K562 treated with DMSO at 1 percent for 24 hours (cell line): ENCODE measurements around the gene PCDHB13. TPM values are rescaled to one million over a fixed set of nuclear protein-coding genes. Genes with fewer than 3 reads are reported as not detected.

Source experiments
- total RNA-seq: library from RNA; unstranded; fragments of 300-600 nt; gene quantifications from 2 replicates; pipeline ENCODE4 v1.2.3, GENCODE V29; 2022; ENCODE audit warnings: low read depth; ENCODE audit not compliant: insufficient read depth

PCDHB13 gene
- total RNA-seq: 0.16 and 0.22 TPM in 2 replicates

GRCh38 chr5:141213656-141214339, at the start of gene PCDHB13:
PCDHB13 (plus strand) TSS chr5:141213919; CDS start chr5:141214124, 205 bp downstream.

GRCh38 chr5:141172381-141173204, 41.1 kb upstream of the PCDHB13 start, which contains the start of gene PCDHB7:
PCDHB7 (plus strand) TSS chr5:141172644; CDS start chr5:141172836, 192 bp downstream.

GRCh38 chr5:141177577-141178191, 36.0 kb upstream of the PCDHB13 start, which contains the start of gene PCDHB8:
PCDHB8 (plus strand) TSS chr5:141177790; CDS start chr5:141178035, 245 bp downstream.

GRCh38 chr5:141182248-141182647, 31.5 kb upstream of the PCDHB13 start, which contains the start of gene PCDHB16:
PCDHB16 (plus strand) TSS chr5:141182387; CDS start chr5:141182560, 173 bp downstream.

GRCh38 chr5:141186897-141187512, 26.7 kb upstream of the PCDHB13 start, which contains the start of gene PCDHB9:
PCDHB9 (plus strand) TSS chr5:141187161; CDS start chr5:141187319, 158 bp downstream.

GRCh38 chr5:141192110-141192725, 21.5 kb upstream of the PCDHB13 start, which contains the start of gene PCDHB10:
PCDHB10 (plus strand) TSS chr5:141192353; CDS start chr5:141192553, 200 bp downstream.

GRCh38 chr5:141199359-141200235, 14.1 kb upstream of the PCDHB13 start, which contains the start of gene PCDHB11:
PCDHB11 (plus strand) TSS chr5:141199627; CDS start chr5:141199775, 148 bp downstream.

GRCh38 chr5:141208478-141208877, 5.2 kb upstream of the PCDHB13 start, which contains the start of gene PCDHB12:
PCDHB12 (plus strand) TSS chr5:141208719; CDS start chr5:141208908, 189 bp downstream.

GRCh38 chr5:141223112-141223783, 9.5 kb downstream of the PCDHB13 start, which contains the start of gene PCDHB14:
PCDHB14 (plus strand) TSS chr5:141223343; CDS start chr5:141223506, 163 bp downstream.

GRCh38 chr5:141245250-141245717, 31.6 kb downstream of the PCDHB13 start, which contains the start of gene PCDHB15:
PCDHB15 (plus strand) TSS chr5:141245395; CDS start chr5:141245579, 184 bp downstream.

Other genes with a start within 250 kb of the PCDHB13 start
- gene PCDHAC2, start 247.4 kb upstream of the PCDHB13 start, total RNA-seq: not detected in 2 replicates
- gene PCDHB1, start 162.5 kb upstream of the PCDHB13 start, total RNA-seq: not detected in 2 replicates
- gene PCDHB2, start 119.3 kb upstream of the PCDHB13 start, total RNA-seq: 0.44 and 0.59 TPM in 2 replicates
- gene PCDHB3, start 113.4 kb upstream of the PCDHB13 start, total RNA-seq: 0.31 and 0.35 TPM in 2 replicates
- gene PCDHB4, start 92.1 kb upstream of the PCDHB13 start, total RNA-seq: 0.08 TPM in 1 of 2 replicates, not detected in the other
- gene PCDHB5, start 78.7 kb upstream of the PCDHB13 start, total RNA-seq: 0.23 TPM in 1 of 2 replicates, not detected in the other
- gene PCDHB6, start 63.9 kb upstream of the PCDHB13 start, total RNA-seq: not detected in 2 replicates
- gene PCDHB7, start 41.3 kb upstream of the PCDHB13 start, total RNA-seq: 0.06 TPM in 1 of 2 replicates, not detected in the other
- 0.09 TPM in 1 of 2 replicates, not detected in the other for gene PCDHB8, start 36.1 kb upstream of the PCDHB13 start, total RNA-seq
- not detected in 2 replicates for gene PCDHB16, start 31.5 kb upstream of the PCDHB13 start, total RNA-seq
- gene PCDHB9, start 26.8 kb upstream of the PCDHB13 start, total RNA-seq: not detected in 2 replicates
- not detected in 2 replicates for gene PCDHB10, start 21.6 kb upstream of the PCDHB13 start, total RNA-seq
- gene PCDHB11, start 14.3 kb upstream of the PCDHB13 start, total RNA-seq: 0.13 TPM in 1 of 2 replicates, not detected in the other
- gene PCDHB12, start 5.2 kb upstream of the PCDHB13 start, total RNA-seq: not detected in 2 replicates
- gene PCDHB14, start 9.4 kb downstream of the PCDHB13 start, total RNA-seq: 0.21 TPM in 1 of 2 replicates, not detected in the other
- gene PCDHB15, start 31.5 kb downstream of the PCDHB13 start, total RNA-seq: 0.35 and 0.52 TPM in 2 replicates
- gene SLC25A2, start 90.1 kb downstream of the PCDHB13 start, total RNA-seq: not detected in 2 replicates
- gene TAF7, start 106.9 kb downstream of the PCDHB13 start, total RNA-seq: 95.8 and 97.2 TPM in 2 replicates
- gene PCDHGA1, start 116.6 kb downstream of the PCDHB13 start, total RNA-seq: 0.16 and 0.29 TPM in 2 replicates
- 0.54 and 0.63 TPM in 2 replicates for gene PCDHGA2, start 124.8 kb downstream of the PCDHB13 start, total RNA-seq
- gene PCDHGA3, start 129.9 kb downstream of the PCDHB13 start, total RNA-seq: 0.50 and 0.89 TPM in 2 replicates
- gene PCDHGB1, start 136.2 kb downstream of the PCDHB13 start, total RNA-seq: 0.43 and 0.52 TPM in 2 replicates
- gene PCDHGA4, start 141.1 kb downstream of the PCDHB13 start, total RNA-seq: 0.52 and 1.2 TPM in 2 replicates
- 0.51 and 0.63 TPM in 2 replicates for gene PCDHGB2, start 146.1 kb downstream of the PCDHB13 start, total RNA-seq
- gene PCDHGA5, start 150.2 kb downstream of the PCDHB13 start, total RNA-seq: 0.22 and 0.44 TPM in 2 replicates
- gene PCDHGB3, start 156.3 kb downstream of the PCDHB13 start, total RNA-seq: 0.51 and 0.56 TPM in 2 replicates
- 0.27 and 0.39 TPM in 2 replicates for gene PCDHGA6, start 160.0 kb downstream of the PCDHB13 start, total RNA-seq
- gene PCDHGA7, start 168.8 kb downstream of the PCDHB13 start, total RNA-seq: 0.37 TPM in 2 replicates
- gene PCDHGB4, start 173.8 kb downstream of the PCDHB13 start, total RNA-seq: 0.12 and 0.16 TPM in 2 replicates
- gene PCDHGA8, start 178.7 kb downstream of the PCDHB13 start, total RNA-seq: 0.43 and 0.49 TPM in 2 replicates
- 0.42 and 0.75 TPM in 2 replicates for gene PCDHGB5, start 184.0 kb downstream of the PCDHB13 start, total RNA-seq
- 0.17 TPM in 1 of 2 replicates, not detected in the other for gene PCDHGA9, start 188.9 kb downstream of the PCDHB13 start, total RNA-seq
- 0.16 and 0.27 TPM in 2 replicates for gene PCDHGB6, start 194.1 kb downstream of the PCDHB13 start, total RNA-seq
- 0.07 TPM in 1 of 2 replicates, not detected in the other for gene PCDHGA10, start 199.1 kb downstream of the PCDHB13 start, total RNA-seq
- not detected in 2 replicates for gene PCDHGB7, start 203.8 kb downstream of the PCDHB13 start, total RNA-seq
- 0.15 TPM in 1 of 2 replicates, not detected in the other for gene PCDHGA11, start 207.1 kb downstream of the PCDHB13 start, total RNA-seq
- gene PCDHGA12, start 216.6 kb downstream of the PCDHB13 start, total RNA-seq: 0.06 TPM in 1 of 2 replicates, not detected in the other